IPS-18c (cell line): ENCODE data around the gene PARVA.

Experiments used
- H3K4me3 ChIP-seq: 2 replicates; pipeline ENCODE4 v1.7.0; 2013; ENCODE audit warnings: low read depth, mild to moderate bottlenecking, low read length, moderate library complexity; ENCODE audit not compliant: insufficient read depth
- H3K9me3 ChIP-seq: one replicate; pipeline ENCODE4 v1.6.1; 2013; ENCODE audit warnings: mild to moderate bottlenecking, low read length, moderate library complexity; ENCODE audit not compliant: control insufficient read depth, insufficient read depth

The PARVA gene

DNA sequence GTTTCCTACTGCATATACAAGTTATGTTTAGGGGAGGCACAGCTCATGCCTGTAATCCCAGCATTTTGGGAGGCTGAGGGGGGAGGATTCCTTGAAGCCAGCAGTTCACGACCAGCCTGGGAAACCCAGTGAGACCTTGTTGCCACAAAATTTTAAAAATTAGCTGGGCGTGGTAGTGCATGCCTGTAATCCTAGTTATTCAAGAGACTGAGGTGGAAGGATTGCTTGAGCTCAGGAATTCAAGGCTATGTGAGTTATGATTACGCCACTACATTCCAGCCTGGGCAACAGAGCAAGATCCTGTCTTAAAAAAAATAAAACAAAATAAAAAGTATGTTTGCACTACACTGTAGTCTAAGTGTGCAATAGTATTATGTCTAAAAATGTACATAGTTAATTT, 188.0 kb downstream of the PARVA start:
- no peak overlapping the region for H3K4me3 ChIP-seq

DNA sequence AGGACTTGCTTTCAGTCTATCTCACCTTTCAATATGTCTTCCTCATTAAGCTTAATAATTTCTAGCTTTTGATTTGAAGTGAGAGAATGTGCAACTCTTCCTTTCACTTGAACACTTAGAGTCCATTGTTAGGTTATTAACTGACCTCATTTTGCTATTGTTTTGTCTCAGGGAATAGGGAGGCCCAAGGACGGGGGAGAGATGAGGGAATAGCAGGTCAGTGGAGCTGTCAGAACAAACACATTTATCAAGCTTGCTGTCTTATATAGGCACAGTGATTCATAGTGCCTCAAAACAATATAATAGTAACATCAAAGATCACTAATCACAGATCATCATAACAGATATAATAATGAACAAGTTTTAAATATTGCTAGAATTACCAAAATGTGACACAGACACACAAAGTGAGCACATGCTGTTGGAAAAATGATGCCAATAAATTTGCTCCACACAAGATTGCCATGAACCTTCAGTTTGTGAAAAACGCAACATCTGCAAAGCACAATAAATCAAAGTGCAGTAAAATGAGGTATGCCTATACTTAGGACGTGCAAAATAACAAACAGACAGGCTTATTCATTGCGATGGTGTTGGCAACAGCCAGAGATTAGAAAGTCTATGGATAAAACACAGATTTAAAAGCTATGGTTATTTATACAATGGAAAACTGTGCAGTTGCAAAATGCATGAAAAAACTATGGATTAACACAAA, 190.5 kb downstream of the PARVA start:
- H3K4me3 ChIP-seq: no peak overlapping the region

More for the DNA sequence above, 188.0 kb downstream of the PARVA start:
- H3K9me3 ChIP-seq: no peaks in the 10 kb centered on the region

DNA sequence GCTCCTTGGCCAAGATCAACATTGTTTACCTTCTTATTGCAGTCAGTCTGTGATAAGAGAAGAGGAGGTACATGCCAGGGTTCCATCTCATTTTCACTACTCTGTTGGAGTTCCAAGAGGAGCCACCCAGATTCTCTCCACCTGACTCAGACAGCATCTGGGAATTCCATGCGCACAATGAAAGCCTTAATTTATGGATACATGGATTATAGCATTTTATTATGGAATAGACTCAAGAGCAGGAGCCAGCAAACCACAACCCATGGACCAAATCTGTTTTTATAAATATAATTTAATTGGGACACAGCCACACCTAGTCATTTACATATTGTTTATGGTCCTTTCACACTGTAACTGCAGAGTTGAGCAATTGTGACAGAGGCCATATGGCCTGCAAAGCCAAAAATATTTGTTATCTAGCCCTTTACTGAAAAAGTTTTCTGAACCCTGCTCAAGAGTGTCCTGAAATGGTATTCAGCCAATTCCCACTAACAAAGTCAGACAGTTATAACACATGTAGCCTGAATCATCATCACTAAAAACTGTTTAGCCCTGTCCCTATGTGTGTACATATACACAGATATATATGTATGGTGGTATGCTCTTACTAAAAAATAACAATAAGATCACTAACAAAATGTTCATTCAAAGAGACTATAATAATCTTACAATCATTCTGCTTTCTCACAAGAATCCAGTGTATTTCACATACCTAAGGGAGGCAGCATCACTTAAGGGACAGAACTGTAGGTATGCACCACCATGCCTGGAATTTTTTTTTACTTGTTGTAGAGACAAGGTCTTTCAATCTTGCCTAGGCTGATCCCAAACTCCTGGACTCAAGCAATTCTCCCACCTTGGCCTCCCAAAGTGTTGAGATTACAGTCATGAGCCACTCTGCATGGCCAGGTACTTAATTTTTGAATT, 192.4 kb downstream of the PARVA start:
- Histone ChIP-seq H3K4me3 (no peak overlapping the region), H3K9me3 (no peaks in the 10 kb centered on the region)

More for the DNA sequence above, 190.5 kb downstream of the PARVA start:
- no peaks in the 10 kb centered on the region for H3K9me3 ChIP-seq

DNA sequence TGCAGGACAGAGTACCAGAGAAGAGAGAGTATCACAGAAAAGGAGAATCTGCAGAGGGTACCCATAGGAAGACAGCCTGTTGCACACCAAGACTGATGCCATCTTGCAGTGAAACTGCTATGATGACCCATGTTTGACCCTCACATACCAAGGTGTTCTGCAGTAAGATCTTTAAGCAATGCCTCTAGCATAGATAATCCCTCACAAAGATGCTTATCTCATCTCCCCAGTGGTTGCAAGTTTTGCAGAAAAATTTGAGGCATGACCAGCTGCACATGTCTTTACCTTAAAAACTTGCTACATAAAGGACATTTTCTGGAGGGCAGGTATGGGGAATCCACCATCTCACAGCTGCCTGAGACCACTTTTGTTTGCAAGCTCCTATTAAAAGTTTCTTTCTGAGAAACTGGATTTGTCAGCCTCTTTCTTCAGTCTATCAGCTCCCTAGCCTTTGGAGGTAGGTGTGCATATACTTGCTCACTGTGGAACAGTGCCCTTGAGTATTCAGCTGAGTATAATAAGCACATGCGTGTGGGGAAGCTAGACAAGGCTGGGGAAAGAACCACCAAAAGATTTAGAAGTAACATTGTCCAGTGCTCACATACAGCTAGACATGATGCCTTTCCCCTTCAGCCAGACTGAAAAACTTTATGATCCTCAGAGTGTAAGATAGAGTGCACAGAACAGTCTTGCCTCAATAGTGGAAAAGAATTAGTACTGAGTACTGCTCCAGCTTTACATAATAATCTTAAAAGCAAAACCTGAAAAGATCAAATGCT, 196.5 kb downstream of the PARVA start:
- Histone ChIP-seq H3K4me3 (no peak overlapping the region), H3K9me3 (no peaks in the 10 kb centered on the region)

DNA sequence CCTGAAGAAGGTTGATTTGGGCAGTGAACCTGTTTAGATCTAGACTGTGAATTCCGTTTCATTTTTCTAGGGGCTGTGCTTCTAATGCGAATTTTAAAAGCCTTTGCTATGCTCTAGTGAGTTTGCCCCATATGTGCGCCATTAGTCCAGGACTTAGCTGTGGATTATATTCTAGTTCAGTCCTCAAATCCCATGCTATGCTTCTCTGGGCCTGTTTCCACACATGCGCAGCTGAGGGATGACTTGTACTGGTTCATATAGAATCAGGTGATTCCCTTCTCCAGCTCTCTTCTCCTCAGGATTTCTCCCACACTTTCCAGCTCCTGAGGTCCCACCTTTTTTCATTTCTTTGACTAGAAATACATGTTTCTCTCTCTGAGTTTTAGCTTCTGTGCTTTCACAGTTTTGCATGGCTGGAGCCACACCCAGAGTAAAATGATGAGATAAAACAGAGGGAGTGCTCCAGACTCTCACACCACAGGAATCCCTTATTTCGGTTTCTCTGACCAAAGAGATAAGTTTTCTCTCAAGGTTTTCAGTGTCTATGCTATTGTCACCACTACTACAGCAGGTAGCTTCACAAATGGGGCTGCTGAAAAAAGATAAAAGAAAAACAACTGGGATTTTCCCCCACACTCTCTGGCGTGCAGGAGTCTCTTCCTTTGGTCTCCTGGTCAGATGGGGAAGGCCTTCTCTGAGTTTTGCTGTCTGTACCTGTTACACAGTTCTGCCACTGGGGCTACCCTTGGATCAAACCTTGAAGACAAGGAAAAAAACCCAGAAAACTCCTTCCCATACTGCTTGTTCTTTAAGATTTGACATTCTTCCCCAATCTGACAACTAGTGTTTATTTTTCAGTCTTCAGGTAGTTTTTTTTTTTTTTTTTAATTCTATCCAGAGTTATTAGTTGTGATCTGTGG, 200.6 kb downstream of the PARVA start:
- H3K9me3 ChIP-seq: no peaks in the 10 kb centered on the region
- no peak overlapping the region for H3K4me3 ChIP-seq

DNA sequence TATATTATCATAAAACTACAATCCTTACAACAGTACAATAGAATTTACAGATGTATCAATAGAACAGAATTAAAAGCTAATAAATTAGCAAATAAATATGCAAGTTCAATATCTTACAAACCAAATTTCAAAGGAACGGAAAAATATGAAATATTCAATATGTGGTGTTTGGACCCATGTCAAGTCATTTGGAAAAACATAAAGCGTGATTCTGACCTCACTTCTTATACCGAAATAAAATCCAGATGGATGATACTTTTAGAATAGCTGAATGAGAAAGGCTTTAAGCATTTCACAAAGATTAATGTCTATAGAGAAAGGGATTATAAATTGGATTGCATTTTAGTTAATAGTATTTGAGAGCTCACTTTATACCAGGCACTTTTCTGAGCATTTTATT, 204.0 kb downstream of the PARVA start:
- H3K9me3 ChIP-seq: no peaks in the 10 kb centered on the region

DNA sequence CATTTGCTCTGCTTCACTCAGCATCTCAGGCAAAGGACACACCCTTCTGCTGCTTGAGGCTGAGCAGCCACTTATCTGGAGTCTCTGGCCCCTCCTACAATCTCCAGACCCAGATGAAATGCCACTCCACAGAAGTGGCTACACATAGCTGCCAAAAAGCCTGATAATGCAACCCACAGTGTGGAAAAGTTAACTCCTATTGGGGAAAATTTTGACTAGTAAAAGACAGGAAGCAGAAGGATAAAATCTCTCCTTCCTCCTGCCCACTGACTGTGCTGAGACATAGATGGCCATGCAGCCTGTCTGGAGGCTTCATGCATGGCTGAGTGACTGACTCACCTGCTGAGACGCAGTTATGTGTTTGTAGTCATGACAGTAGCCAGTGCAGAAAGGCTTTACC, 204.6 kb downstream of the PARVA start:
- no peak overlapping the region for H3K4me3 ChIP-seq

More for the DNA sequence above, 204.0 kb downstream of the PARVA start:
- H3K4me3 ChIP-seq: no peak overlapping the region

More for the DNA sequence above, 204.6 kb downstream of the PARVA start:
- H3K9me3 ChIP-seq: no peaks in the 10 kb centered on the region
